ENCODE data around the gene PIEZO2.

GRCh38 chr18:10690366-10690765, 459.0 kb downstream of the PIEZO2 start:
- TF ChIP-seq CTCF (IDR thresholded peaks at IDR 0.05 in 4 of 5, conservative IDR thresholded peaks at IDR 0.05 in 1 of 5) (no peak), POLR2A (IDR thresholded peaks at IDR 0.05) (no peak)
